ENCODE data around the gene UPK2.

GRCh38 chr11:118958577-118958976 is 2.5 kb downstream of the UPK2 start:
- TF ChIP-seq POLR2A (IDR thresholded peaks at IDR 0.05; ENCODE audit: extremely low read depth, insufficient read length) (no peak), CTCF (IDR thresholded peaks at IDR 0.05; ENCODE audit: low read depth, low read length) (no peak), MAX (IDR thresholded peaks at IDR 0.05; ENCODE audit: low read depth, low read length) (no peak), MYC (IDR thresholded peaks at IDR 0.05; ENCODE audit: low read depth, low read length) (no peak)
